GM21723 (cell line): ENCODE data around the gene STARD4.

Experiments
- ATAC-seq: cut with Tn5 transposase; IDR thresholded peaks from one replicate; pipeline ENCODE4 v1.9.1; 2021; ENCODE audit warnings: mild to moderate bottlenecking, moderate library complexity; ENCODE audit not compliant: unreplicated experiment

STARD4 gene, protein sequence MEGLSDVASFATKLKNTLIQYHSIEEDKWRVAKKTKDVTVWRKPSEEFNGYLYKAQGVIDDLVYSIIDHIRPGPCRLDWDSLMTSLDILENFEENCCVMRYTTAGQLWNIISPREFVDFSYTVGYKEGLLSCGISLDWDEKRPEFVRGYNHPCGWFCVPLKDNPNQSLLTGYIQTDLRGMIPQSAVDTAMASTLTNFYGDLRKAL

DNA sequence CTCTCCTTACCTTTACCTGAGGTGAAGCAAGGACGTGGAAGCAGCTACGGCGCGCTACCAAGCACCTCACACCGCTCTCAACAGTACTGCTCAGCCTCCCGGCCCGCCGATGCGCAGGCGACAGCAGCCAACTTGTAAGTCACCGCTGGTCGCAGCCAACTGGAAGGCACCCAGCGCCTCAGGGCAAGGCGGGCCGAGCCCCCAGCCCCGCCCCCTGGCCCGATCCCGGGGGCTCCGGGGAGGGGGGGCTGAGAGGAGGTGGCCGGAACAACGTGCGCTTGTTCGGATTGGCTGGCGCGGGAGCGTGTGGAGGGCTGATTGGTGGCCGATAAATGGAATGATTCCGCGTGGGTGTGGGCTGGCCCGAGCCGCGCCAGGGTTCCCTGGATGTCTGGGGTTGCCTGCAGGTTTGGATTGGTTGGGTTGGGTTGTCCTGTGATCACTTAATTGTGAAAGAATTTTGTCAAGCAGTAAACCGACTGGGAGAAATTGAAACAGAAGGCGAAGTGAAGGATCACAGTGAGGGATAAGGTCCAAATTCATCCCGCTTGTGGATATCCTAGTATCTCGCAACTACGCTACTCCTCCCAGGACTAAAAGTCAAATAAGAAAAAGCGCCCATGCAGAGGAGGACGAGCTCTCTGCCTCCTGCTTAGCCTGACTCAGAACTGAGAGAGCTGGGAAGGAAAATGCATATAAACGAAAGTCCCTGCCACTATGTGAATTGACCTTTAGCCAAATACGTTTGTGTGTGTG, at the start of gene STARD4:
Gene STARD4 (minus strand): TSS at position 161 of the 756 bp plus-strand sequence. CDS start 5,102 bp downstream, outside the sequence.
- peak; percentile 95 for ATAC-seq

DNA sequence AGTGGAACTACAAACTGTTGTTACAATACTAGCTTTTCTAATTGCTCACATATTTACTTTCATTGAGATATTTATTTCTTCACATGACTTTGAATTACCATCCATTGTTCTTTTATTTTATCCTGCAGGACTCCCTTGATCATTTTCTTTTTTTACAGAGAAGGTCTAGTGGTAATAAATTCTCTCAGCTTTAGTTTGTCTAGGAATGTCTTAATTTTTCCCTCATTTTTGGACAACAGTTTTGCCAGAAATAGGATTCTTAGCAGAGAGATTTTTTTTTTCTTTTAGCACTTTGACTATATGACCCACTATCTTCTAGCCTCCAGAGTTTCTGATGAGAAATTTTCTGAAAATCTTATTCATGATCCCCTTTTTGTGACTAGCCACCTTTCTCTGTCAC, 47.3 kb upstream of the STARD4 start:
- no peak for ATAC-seq

DNA sequence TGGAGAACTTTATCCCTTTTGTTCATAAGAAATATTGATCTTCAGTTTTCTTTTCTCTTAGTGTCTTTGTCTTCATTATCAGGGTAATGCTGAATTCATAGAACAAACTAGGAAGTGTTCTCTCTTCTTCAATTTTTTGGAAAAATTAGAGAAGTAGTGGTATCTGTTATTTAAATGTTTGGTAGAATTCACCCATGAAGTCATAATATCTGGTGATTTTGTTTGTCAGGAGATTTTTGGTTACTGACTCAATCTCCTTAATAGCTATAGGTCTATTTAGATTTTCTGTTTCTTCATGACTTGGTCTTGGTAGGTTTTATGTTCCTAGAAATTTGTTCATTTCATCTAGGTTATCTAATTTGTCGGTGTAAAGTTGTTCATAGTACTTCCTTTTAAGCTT, 45.4 kb upstream of the STARD4 start:
- ATAC-seq = no peak

DNA sequence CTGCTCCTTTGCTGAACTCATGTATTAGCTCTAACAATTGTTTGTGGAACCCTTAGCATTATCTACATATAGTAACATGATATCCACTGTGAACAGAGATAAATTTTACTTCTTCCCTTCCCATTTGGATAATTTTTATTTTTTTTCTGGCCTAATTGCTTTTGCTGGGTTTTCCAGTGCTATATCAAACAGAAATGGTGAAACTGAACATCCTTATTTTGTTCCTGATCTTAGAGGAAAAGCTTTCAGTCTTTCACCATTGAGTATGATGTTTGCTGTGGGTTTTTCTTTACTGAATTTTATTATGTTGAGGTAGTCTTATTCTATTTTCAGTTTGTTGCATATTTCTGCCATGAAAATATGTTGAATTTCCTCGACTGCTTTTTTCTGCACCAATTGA, 44.8 kb upstream of the STARD4 start:
- ATAC-seq = no peak

DNA sequence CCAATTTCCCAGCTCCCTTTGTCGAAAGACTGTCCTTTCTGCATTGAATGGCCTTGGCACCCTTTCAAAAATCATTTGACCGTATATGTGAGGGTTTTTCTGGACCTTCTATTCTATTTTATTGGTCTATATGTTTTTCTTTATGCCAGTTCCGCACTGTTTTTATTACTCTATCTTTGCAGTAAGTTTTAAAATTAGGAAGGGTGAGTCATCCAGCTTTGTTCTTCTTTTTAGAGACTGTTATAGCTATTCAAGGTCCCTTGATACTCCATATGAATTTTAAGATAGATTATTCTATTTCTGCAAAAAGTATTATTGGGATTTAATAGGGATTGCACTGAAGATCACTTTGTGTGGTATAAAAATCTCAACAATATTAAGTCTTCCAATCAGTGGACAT, 44.2 kb upstream of the STARD4 start:
- no peak for ATAC-seq

DNA sequence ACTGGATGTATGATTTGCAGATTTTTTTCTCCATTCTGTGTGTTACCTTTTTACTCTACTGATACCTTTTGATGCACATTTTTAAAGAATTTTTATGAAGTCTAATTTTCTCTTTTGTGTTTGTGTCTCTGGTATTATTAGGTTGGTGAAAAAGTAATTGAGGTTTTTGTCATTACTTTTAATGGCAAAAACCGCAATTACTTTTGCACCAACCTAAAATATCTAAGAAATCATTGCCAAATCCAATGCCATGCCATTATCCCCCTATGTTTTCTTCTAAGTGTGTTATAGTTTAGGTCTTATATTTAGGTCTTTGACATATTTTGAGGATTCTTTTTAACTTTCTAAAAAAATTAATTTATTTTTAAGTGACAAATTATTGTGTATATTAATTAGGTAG, 43.4 kb upstream of the STARD4 start:
- no peak for ATAC-seq

DNA sequence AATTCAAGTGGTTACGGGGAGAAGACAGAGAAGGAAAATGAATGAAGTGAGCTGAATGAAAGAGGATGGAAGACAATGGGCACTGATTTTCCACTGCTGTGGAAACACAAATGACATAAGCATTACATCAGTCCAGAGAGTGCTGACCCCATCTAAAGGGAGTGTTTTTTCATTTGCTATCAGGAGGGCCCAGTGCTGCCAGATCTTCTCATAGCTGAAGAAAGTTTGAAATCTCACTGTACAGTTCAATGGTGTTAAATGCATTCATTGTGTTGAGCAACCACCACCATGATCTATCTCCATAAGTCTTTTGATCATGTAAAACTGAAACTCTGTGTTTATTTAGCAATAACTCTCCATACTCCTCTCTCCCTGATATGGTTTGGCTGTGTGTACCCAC, 41.5 kb upstream of the STARD4 start:
- ATAC-seq = no peak

DNA sequence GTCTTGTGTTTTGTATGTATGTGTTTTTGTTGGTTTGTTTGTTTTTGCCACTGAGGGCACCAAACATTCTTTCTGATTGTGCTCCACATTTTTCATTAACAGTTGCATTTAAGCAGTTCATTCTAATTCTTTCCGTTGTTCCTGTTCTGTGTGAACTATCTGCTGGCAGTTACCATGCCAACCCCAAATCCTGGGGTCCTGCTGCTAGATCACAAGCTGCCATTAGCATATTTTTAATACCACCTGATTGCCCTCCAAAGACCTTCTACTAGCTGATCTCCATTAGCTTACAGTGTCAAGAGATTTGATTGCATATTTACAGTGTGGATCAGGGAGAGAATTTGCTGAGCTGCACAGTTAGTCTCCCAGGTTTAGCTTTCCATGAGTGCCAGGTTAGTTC, 40.6 kb upstream of the STARD4 start:
- no peak for ATAC-seq

DNA sequence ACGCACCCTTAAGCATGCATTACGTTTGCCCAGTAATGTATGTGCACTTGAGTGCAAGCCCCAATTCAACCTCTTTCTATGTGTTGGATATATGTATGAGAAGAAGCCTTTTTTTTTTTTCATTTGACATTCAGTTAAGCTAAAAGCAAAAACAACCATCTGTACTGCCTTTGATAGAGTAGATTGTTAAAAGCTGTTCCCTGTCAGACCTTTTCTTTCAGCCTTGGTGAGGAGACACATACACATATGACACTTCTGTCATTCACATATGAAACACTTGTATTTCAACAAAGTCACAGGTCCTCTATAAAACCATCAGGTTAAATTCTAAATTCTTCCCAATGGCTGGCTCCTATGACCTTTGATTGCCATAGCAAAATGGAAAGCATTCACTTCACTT, 40.2 kb upstream of the STARD4 start:
- no peak for ATAC-seq

DNA sequence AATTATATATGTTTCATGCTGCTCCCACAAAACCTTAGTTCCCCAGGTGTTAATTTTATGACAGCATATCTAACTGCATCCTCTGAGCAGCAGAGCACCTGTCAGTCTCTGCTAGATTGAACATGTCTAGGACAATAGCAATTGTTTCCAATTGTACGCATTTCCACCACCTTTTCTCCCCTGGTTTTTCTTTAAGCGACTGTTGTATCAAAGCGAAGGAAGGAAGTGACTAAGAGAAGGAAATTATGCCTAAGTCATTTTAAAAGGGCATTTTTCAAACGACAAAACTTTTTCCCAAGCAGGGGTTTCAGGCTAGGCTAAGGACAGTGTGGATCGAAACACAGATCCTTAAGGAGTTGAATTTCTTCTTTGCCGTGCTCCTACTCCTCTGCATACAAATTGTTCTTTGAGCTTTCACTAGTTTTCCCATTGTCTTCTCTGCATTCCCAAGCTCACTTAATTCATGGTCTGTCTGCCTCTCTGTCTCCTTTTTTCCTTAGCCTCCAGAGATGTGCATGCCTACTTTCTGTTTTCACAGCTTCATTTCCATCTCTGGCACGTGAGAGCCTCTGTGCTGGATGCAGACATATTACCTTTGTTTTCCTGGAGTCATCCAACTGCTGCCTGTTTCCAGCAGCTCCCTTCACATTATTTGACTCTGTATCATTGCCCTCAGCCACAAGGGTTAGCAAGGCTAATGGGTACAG, 39.4 kb upstream of the STARD4 start:
- ATAC-seq = no peak

DNA sequence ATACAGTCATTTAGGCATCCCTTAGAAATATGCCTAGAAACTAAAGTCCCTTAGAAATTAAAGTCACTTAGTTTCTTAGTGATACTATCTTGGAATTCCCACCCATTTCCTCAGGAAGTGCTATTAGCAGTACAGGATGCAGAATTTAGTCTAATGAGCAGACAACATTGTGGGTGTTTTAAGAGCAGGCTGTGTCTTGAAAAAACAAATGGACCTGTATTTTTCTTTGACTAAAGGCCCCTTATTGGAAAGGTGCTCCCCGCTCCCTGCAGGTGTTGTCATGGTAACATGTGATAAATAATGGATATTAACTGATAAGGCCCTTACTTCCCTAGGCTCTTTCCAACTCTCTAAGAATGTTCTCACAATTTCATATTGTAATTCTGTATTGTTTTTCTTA, 38.8 kb upstream of the STARD4 start:
- ATAC-seq = peak; percentile 12

DNA sequence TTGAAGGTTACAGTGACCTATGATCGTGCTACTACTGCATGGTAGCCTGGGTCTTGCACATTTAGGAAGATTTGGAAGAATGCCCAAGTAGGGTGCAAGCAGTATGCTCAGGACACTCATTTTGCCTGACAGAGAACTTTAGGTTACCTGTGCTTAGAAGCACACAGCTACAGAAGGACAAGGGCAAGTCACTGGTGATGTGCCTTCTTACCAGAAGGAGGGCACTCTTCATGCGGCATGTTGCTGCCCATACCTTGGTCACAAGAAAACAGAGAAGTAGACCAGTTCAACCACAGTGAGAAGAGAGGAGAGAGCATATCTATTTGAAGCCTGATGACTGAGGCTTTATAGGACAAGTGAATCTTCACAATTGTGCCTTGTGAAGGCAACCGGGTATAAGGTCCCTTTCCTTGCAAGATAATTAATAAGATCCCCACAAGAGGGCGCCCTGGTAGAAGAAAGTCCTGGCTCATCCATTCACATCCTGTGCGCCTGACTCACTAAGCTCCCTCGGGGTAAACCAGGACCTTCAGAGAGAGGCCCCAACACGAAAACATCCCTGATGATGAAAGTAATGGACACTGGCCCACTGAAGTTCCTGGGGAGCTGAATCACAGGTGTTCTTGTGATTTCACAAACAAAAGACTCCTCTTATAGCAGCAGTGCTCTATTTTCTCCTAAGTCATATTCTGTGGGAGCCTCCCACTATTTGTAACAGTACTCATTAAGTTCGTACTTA, 38.1 kb upstream of the STARD4 start:
- ATAC-seq = peak; percentile 90

DNA sequence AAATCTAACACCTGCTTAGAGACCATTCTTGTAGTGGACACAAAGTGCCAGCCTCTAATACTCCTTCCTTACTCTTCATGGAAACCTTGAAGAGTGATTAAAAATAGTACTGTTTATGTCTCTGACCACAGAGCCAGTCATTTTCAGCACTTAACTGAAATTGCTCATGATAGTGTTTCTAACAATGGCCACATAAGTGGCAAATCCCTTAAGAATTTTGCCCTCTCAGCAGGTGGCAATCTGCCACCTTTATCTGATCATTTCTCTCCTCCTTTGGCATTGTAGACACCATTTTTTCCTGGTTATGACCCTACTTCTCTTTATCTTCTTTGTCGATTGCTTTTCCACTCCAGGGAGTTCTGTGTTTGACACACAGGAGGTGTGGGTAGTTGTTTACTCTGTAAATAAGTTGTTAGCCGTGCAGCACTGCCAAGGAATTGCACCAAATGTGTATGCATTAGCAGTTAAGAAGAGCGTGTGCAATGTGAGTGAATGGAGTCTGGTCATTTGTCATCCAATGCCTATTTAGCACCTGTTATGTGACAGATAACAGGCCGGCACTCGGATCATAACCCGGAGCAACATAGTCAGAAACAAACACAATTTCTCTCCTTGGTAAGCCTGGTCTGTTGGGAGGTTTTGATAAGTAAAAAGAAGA, 36.8 kb upstream of the STARD4 start:
- no peak for ATAC-seq

DNA sequence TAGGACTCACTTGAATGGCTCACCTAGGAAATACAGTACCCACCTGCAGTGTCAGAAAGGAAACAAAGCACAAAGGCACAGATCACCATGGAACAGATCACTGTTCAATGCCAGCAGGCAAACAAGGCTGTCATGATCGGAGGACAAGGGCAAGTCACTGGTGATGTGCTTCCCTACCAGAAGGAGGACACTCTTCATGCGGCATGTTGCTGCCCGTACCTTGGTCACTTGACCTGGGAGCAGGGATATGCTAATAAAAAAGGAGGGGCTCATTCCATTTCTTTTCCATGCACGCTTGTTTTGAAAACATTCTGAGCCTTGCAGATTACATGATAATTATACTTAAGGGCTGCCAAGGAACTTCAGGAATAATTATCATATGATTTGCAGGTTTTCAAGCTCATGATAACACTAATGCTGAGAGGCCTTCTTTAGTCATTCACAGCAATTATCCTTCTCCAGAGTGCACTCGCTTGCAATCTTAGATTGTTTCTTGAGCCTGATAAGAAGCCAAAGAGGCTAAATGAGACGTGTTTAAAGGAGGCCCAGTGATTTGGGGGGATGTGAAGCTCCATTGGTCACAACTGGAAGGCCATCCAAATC, 36.1 kb upstream of the STARD4 start:
- no peak for ATAC-seq

DNA sequence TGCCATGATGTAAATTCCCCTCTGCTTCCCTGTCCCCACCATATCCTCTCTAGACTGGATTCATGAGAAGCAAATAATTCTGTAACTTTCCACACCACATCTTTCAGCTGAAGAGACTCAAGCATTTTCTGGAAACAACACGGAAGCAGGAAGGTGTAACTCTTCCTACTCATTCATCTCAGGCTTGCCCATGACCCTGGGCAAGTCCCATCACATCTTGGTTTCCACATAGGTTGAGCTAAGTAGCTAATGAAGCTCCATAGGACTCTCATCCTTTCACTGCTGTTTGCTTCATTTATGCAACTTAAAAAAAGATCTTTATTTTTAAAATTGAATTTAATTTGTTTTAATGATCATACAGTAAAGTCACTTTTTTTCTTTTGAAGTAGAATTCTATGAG, 32.7 kb upstream of the STARD4 start:
- no peak for ATAC-seq

DNA sequence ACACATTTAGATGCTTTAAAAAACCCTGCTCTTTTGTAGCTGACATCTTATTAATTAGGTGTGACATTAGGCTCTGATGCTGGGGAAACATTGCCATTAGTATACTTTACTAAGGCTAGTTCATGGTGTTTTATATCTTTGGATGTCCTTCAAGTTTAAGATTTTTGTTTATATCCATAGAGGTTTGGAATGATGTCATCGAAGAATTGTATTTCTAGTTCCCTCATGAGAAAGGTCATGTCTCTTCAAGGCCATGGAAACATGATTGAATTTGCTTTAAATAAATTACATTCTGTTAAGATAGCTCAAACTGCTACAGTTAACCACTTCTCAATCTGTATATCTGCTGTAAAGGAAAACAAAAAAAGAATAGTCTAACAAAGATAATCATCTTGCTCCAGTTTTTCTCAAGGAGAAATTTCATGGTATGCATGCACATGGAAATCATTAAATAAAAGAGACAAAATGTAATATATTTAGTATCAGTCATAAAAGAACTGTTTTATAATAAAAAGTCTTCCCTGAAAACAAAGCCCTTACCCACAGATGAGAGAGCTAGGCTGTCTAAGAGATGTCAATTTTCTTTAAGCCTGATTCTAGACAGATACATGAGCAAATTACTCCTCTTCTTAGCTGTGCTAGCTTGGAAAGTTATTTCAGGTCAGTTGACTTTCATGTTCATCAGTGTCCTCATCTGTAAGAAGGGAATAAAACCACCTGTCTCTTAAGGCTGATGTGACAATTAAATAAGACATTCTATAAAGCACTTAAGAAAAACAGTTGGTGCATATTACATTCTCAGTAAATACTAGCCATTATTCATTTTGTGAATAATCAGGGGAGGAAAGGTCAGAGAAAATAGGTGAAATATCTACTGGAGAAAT, 25.0 kb upstream of the STARD4 start:
- no peak for ATAC-seq

DNA sequence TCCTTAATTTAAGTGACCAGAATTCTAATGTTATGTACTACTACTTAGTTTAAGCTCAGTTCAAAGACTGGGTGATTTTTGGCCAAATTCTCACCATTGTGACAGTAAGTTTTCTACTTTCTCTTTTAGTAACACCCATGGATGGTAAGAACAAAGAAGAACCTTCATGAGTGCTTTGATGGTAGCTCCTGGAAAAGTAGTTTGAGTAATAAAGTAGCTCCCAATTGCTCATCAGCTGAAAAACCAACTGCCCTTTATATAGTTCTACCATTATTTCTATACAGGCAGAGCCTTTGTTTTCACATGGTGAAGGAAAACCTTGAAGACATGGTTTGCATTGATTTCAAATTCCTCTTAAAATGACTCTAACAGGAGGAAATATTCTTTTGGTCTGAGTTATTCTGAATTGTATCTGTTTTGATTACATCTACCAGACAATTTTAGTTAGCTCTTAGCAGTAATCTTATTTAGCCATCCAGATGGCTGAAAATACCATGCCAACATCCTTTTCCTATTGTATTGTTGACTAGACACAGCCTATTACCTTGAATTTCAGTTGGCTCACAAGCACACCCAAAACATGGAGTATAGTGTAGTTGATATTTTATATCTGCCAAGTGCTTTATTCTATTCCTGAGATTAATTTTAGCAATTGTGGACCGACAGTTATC, 23.7 kb upstream of the STARD4 start:
- ATAC-seq = no peak

DNA sequence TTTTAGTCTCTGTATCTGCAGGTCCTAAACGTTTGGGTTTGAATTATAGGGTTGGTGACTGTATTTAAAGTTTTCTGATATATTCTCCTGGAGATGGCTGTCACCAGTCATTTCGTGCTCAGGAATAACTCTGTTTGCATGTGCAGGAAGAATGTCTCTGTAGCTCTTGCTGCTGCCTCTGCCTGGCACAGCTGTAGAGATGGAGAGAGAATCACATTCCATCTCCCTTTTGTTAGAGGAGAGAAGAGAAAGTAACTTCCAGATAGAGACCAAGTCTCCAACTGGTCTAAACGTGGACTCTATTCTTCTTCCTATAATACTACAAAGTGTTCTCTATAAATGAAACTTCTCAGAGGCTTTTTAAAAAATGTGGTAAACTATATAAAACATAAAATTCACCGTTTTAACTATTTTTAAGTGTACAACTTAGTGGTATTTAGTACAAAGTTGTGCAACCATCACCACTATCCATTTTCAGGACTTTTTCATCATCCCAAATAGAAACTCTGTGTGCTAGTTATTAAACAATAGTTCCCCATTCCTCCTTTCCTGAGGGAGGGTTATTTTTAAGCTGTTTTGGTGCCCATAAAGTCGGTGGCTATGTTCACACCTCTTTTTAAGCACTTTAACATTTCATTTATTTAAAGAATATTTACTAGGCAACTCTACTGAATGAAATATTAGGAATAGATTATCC, 20.7 kb upstream of the STARD4 start:
- no peak for ATAC-seq
